M059J (cell line): Measurements from ENCODE around the gene FAN1. TPM values are rescaled to one million over a fixed set of nuclear protein-coding genes. Genes with fewer than 3 reads are reported as not detected.
"Not testable (repeated sequence)": the region's sequence is repeated elsewhere in the genome, so short reads cannot be mapped to it uniquely, and the experiment has no call there.

Source experiments
- DNase-seq: peaks from one replicate; pipeline ENCODE4 v3.0.0-alpha.2; 2012; ENCODE audit warnings: low read depth
- total RNA-seq: library from RNA; depleted of rRNA; stranded (reverse); fragments of >200 nt; shearing (Covaris generic); gene quantifications from 2 replicates; pipeline ENCODE4 v1.2.3, GENCODE V29; 2014; rRNA removed

The FAN1 gene
- total RNA-seq, result 9.6 and 13.5 TPM in 2 replicates

DNA sequence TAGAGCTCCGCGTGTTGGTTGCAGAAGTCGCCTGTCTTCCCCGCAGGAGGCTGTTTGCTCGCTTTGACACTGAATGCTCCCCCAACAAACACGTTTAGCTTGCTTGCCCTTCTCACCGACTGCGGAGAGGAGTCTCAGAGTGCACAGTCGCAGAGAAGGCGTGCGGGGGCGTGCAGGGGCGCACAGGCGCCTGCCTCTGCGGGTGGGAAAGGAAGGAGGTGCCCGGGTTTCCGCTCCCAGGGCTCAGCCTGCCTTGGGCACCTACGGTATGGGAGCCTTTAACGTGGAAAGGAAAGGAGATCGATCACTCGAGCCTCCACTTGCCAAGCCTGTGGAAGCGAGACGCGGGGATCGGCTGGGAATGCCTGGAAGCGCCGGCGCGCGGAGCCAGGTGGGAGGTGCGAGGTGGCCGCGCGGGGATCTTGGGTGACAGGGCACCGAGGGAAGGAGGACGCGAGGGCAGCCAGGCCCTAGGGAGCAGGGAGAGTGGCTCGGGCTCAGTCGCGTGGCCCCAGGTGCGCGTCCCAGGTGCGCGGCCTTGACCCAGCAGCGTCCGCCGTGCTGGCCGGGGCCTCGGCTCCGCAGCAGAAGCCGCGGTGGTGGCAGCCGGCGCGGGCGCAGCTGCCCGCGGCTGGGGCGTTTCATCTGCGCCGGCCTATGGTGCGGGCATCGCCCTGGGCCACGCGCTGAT, at the start of gene FAN1:
TSS of gene FAN1 (plus strand) at position 419 of the 691 bp plus-strand sequence. CDS start 749 bp downstream, outside the sequence.
- DNase-seq, result peak; percentile 85

DNA sequence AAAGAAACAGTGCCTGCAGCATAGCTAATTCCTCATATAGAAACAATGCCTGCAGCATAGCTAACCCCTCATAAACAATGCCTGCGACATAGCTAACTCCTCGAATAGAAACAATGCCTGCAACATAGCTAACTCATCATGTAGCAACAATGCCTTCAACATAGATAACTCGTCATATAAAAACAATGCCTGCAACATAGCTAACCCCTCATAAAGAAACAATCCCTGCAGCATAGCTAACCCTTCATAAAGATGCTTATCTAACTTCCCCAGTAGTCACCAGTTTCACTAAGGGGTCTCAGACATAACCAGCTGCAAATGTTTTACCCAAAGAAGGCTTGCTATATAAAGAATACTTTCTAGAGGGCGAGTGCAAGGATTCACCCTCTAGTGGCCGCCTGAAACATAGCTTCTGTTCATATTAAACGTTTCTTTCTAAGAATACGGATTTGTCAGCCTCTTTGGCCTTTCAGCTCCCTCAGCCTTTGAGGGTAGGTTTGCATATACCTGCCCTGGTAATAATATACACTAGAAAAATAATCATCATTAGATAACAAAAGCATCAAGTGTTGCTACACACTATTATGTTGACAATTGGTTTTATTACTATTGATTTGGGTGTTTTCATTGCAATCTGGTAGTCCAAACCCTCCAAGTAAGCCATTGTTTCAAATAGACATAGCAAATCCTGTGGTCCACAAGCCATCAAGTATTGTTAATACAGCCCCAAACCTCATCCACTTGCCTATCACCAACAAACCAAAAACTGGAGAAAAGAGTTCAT, 44.4 kb upstream of the FAN1 start:
- DNase-seq, result peak; percentile 12

DNA sequence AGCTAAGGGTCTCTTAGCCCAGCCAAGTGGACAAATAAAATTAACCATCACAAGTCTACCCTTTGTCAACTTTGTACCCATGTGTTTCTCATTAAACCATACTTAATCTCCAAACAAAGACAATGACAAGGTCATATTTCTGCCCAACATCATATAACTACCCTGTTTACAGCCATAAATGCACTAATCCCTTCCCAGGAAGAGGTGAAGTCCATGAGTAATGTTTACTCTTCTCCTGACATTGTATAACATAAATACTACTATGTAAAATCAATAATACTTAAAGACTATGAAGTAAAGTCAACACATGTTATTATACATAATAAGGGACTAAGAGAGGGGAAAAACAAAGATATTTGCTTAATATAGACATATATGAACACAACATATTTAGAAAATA, 38.5 kb upstream of the FAN1 start:
- DNase-seq, result no peak

DNA sequence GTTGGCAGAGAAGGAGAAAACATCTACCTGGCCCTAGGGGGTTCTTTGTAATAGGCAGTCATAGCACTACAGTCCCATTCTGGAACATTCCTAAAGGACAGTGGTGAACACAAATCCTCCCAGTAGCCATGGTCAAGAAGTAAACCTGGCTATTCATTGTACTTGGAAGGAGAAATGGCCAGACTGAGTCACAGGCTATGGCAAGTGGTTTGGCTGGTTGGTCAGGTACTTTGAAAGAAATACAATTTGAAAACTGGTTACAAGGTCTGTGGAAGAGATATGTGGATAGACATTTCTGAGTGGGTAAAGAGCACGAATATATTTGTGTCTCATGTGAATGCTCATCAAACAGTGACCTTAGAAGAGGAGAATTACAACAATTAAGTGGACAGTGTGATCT, 33.0 kb upstream of the FAN1 start:
- no peak for DNase-seq

DNA sequence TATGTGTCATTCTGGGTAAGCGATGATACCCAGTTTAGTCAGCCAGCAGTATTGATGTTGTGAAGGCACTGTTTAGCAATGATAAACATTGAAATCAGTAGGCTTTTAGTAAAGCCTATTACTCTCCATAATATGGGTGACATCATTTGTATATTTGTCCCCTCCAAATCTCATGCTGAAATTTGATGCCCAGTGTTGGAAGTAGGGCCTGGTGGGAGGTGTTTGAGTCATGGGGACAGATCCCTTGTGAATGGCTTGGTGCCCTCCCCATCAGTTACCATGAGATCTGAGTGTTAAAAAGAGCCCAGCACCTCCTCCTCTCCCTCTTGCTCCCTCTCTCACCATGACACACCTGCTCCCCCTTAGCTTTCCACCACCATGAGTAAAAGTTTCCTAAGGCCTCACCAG, 31.4 kb upstream of the FAN1 start:
- DNase-seq, result peak; percentile 40

DNA sequence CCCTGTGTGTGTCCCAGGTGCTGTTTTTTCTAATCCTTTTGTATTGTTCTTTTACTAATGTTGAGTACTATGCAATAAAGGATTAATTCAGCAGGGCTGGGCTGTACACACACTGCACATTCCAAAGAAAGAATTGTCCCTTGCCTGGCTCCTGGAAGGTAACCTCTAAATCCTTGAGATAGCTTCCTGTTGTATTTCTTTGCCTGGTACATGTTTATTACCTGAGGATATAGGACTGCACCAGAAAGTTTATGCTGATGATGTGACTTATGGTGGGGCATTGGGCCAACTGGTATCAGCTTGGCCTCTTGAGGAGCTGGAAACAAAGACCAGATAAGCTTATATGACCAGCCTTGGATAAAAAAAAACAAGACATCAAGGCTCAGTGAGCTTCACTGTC, 26.6 kb upstream of the FAN1 start:
- DNase-seq, result no peak

DNA sequence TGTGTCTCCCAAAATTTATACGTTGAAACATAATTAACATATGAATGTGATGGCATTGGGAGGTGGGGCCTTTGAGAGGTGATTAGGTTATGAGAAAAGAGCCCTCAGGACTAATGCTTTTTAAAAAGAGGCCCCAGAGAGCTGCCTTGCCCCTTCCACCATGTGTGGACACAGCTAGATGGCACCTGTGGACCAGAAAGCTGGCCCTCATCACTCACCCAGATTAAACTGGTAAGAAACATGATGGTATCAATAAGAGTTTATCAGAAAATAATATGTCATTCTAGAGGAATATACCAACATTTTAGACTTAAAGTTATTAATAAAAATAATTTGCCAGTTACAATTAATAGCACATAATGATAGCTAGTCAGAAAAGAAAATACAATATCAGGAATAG, 25.2 kb upstream of the FAN1 start:
- no peak for DNase-seq

DNA sequence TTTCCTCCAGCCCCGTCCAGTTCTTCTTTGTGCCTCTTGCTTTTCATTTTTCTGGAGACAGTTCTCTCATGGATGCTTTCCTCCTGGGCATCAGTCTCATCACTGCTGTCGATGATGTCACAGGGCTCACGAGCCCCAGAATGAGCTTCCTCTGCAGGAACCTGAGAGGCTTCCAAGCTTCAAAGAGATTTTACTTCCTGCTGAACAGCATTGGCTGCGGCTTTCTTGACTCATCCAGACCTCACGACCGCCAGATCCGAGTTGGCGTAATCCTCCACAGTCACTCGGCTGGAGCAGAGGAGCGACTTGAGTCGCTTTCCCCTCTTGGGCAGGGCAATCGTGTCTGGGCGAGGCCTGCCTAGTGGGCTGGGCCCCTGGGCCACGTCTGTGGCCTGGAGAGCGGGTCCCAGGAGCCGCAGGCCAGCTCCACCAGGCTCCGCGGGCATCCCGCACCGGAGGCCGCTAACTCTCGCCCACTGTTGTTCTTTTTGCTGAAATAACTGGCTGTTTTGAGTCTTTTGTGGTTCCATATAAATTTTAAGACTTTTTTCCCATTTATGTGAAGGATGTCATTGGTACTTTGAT, 20.8 kb upstream of the FAN1 start:
- DNase-seq, result peak; percentile 15

DNA sequence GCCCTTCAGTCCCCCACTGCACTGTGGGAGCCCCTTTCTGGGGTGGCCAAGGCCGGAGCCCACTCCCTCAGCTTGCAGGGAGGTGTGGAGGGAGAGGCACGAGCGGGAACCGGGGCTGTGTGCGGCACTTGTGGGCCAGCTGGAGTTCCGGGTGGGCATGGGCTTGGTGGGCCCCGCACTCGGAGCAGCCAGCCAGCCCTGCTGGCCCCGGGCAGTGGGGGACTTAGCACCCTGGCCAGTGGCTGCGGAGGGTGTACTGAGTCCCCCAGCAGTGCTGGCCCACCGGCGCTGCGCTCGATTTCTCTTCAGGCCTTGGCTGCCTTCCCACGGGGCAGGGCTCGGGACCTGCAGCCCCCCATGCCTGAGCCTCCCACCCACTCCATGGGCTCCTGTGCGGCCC, 20.0 kb upstream of the FAN1 start:
- not testable (repeated sequence) for DNase-seq

DNA sequence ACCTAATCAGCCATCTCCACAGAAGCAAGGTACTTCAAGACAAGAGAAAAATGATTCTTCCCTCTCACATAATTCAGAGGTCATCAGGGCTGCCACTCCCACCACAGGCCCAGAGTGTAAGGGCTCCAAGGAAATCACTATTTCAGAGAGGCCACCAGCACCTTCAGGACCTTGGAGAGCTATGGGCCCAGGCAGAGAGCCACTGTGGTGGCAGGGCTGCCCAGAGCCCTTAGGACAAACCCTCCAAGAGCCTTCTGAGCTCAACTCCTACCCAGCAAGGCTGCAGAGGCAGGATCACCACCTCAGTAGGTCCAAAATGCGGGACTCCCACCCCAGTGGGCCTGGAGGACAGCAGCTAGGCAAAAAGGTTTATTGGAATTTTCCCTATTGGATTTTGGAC, 17.9 kb upstream of the FAN1 start:
- peak; percentile 20 for DNase-seq

DNA sequence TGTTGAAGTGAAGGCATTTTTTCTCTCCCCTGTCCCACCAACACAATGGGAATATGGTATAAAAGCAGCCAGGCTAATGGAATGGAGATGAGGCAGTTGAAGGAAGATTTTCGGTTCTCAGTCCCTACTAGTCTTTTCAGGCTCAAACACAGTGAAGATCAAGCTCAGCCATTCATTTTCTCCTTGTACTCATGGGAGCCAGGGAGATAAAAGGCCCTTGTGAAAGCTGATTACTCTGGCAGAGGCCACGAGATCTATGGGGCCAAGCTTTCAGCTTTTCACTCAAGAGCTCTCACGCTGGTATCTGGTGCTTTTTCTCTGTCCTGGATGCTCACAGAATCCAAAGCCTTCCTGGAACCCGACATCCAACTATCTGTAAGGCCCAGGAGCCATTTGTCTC, 14.5 kb upstream of the FAN1 start:
- no peak for DNase-seq

DNA sequence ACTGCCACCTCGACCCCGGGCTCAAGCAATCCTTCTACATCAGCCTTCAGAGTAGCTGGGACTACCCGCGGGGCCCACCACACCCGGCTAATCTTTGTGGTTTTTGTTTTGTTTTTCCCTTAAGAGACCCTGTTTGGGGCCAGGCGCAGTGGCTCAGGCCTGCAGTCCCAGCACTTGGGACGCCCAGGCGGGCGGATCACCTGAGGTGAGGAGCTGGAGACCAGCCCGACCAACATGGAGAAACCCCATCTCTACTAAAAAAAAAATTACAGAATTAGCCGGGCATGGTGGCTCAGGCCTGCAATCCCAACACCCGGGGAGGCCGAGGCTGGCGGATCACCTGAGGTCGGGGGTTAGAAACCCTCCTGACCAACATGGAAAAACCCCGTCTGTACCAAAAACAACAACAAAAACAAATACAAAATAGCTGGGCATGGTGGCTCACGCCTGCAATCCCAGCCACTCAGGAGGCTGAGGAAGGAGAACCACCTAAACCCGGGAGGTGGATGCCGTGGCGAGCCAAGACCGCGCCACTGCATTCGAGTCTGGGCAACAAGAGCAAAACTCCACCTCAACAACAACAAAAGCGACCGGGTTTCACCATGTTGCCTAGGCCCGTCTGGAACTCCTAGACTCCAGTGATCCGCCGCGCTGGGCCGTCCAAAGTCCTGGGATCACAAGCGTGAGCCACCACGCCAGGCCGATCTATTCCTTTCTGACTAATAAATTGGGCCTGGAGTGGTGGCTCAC, 8.1 kb upstream of the FAN1 start:
- no peak for DNase-seq

DNA sequence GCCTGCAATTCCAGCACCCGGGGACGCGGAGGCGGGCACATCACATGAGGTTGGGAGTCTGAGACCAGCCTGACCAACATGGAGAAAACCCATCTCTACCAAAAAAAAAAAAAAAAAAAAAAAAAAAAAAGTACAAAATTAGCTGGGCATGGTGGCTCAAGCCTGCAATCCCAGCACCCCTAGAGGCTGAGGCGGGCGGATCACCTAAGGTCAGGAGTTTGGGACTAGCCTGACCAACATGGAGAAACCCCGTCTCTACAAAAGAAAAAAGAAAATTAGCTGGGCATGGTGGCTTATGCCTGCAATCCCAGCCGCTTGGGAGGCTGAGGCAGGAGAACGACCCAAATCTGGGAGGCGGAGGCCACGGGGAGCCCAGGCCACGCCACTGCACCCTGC, 7.5 kb upstream of the FAN1 start:
- DNase-seq, result no peak

DNA sequence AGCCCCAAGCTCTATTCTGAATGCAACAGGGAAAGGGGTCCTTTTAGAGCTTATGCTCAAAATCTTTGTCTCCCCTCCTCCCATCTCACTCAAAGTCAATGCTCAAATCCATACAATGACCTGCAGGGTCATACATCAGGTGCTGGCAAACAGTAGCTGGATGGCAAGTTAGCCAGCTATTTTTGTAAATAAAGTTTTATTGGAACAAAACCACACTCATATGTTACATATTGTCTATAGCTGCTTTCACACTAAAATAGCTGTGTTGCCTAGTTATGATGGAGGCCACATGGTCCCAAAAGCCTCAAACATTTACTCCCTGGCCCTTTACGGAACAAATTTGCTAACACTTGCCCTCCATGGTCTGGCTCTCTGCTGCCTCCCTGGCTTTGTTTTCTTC, 1.8 kb upstream of the FAN1 start:
- no peak for DNase-seq

DNA sequence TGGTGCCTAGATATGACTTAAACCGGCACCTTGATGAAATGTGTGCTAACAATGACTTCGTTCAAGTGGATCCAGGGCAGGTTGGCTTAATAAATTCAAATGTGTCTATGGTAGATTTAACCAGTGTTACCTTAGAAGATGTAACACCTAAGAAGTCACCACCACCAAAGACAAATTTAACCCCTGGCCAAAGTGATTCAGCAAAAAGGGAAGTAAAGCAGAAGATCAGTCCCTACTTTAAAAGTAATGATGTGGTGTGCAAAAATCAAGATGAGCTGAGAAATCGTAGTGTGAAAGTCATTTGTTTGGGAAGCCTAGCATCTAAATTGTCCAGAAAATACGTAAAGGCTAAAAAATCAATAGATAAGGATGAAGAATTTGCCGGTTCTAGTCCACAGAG, 1.1 kb downstream of the FAN1 start:
- DNase-seq, result no peak

DNA sequence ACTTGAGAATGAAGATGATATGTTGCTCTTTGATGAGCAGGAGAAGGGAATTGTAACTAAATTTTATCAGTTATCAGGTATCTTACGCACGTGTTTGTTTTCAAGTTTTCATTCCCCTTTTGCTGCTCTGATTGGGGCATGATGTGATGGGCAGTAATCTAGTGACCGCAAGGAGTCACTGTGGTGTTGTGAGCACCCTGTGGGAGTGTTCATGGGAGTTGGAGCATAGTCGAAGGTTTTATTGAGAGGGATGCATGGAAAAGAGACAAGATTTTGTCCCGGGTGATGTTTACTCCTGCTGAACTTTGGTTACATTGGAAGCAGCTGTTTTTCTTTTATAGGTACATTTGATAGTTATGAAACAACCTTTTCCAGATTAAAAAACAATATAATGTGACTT, 2.1 kb downstream of the FAN1 start:
- DNase-seq, result no peak

DNA sequence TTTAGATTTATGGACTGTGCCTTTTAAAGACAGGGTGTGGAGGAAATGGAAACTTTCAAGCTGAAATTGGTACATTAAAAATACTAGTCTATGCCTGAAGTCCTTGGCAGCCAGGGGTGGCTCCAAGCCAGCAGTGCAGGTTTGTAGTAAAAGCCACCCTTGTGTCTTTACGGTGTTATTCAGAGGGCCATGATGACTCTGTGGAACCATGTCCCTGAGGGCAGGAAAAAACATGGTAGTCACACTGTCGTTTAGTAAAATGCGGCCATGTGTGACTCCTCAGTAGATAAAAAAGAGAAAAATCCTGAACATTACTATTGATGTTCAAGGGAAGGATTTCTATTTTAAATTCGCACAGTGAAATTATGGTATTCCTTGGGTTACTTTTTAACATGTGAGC, 2.7 kb downstream of the FAN1 start:
- DNase-seq, result no peak

DNA sequence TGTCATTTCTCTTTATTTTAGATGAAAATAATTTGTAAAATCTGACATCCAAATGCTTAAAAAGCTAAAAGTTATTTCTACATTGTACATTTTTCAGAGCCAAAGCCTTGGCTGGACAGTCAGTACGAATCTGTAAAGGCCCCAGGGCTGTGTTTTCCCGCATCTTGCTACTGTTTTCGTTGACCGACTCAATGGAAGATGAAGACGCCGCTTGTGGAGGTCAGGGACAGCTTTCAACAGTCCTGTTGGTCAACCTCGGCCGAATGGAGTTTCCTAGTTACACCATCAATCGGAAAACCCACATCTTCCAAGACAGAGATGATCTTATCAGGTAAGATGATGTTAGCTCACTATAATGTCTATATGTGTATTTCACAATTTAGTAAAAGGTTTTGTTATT, 10.0 kb downstream of the FAN1 start:
- DNase-seq, result no peak

DNA sequence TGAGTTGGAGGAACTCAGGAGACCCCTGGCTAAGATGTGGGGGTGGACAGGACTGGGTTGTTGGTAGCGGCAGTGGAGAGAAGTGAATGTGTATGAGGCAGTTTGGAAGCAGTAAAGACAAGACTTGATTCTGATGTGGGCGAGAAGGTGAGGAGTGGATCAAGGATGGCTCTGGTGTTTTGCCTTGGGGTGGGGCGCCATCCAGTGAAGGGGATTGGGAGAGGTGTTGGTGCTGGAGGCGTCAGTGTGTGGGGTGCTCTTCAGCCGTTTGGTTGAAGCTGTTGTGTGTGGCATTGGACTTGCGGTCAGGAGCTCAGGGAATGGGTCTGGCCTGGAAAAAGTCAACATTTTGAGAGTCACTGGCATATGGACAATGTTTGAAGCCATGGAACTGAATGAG, 13.3 kb downstream of the FAN1 start:
- no peak for DNase-seq

DNA sequence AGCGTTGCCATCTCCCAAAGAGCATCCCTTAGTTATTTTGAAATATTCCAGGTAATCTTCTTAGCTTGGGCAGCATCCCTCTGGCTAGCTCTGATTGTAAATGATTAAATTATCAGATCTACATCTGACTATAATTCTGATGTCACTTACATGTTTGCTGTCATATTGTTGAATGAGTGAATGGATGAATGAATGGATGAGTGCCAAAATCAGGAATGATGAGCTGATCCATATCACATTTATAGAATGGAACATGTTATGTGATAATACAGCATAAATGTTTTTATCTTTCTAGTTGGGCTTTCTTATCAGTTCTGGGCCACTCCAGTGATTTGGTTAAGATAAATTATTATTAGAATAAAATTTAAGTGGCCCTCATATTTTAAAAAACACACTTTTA, 14.0 kb downstream of the FAN1 start:
- no peak for DNase-seq

DNA sequence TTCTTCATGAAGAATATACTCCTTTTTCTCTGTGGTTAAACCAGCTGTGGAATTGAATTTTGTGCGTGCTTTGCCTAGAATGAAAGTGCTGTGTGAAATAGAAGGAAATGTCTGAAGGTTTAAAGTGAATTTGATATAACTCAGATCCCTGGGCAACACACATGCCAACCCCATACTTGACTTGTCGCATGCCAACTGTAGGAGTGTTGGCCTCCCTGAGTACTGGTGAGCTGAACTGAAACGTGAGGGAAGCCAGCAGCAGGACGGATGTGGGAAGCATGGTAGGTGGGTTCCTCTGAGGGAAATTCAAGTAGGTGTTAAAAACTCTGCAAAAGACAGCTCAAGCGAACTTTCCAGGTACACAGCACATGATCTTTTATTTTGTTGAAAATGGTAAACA, 14.7 kb downstream of the FAN1 start:
- no peak for DNase-seq

DNA sequence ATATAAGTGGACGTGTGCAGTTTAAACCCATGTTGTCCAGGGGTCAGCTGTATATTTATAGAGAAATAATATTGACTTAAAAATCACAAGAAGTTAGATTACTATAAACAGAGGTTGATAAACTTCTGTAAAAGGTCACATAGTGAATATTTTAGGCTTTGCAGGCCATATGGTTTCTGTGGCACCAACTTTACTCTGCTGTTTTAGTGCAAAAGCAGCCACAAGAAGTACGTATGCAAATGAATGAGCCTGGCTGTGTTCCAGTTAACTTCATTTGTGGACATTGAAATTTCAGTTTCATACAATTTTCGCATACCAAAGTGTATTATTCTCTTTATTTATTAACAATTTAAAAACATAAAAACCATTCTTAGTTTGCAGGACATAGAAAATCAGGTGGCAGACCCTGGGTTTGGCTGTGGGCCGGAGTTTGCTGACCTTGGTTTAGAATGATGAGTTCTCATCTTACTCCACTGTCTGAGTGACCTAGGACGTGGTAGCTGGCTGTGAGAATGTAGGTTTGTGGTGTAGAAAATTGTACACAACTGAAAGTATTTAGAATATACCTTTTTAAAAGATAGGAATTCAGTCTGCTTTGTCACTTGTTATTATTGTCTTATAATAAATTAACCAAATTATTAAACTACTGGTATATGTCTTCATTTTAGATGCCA, 16.3 kb downstream of the FAN1 start:
- no peak for DNase-seq
